B cell (primary cell): ENCODE measurements around the gene LPCAT1. TPM values are rescaled to one million over a fixed set of nuclear protein-coding genes. Genes with fewer than 3 reads are reported as not detected.
A peak's percentile ranks its signal among the peaks of the same experiment; 100 is the strongest.

ENCODE experiments used
- ATAC-seq: fragments of 200-7000 bp; cut with Tn5 transposase; one replicate; pipeline ENCODE4 v1.10.0; 2021; ENCODE audit warnings: low read depth, mild to moderate bottlenecking, moderate number of reproducible peaks, moderate library complexity
- CTCF ChIA-PET: fragments of 350-600 bp; sonication (Branson Sonifier 250); formaldehyde crosslinking; loops from one replicate; lab custom pipeline; 2021; ENCODE audit warnings: antibody characterized with exemption, inconsistent platforms; lab: Charles Lee
- POLR2A ChIA-PET: fragments of 350-600 bp; sonication (Branson Sonifier 250); formaldehyde crosslinking; loops from one replicate; lab custom pipeline; 2021; ENCODE audit warnings: antibody characterized with exemption; lab: Charles Lee
- DNase-seq: peaks from one replicate; pipeline ENCODE4 v3.0.0; 2013
- H2AFZ ChIP-seq: 2 replicates; pipeline ENCODE4 v1.6.1; 2012; ENCODE audit warnings: mild to moderate bottlenecking, low read depth, low read length; ENCODE audit not compliant: insufficient read depth, poor library complexity, severe bottlenecking
- H3K27ac ChIP-seq, 2 donors: 1 replicate in 1 of 2; 2 replicates in 1 of 2; pipeline ENCODE4 v1.5.1; 2012 to 2013; ENCODE audit warnings: low read length in 2 of 2, mild to moderate bottlenecking in 2 of 2, moderate library complexity in 1 of 2
- H3K27me3 ChIP-seq, 4 experiments: fragments of 200-600 bp in 1 of 4; sonication (generic) in 1 of 4; replicated peaks in 1 of 4; 1 replicate in 2 of 4; 2 replicates in 2 of 4; pipeline versions ENCODE4 v1.6.1 to v1.7.0; 2013 to 2016; ENCODE audit warnings: low read length in 3 of 4, mild to moderate bottlenecking in 2 of 4, mixed read lengths in 1 of 4, moderate library complexity in 1 of 4; ENCODE audit not compliant: insufficient read depth in 4 of 4, control insufficient read depth in 3 of 4; ENCODE audit errors: control extremely low read depth in 1 of 4
- H3K36me3 ChIP-seq, 2 experiments: replicated peaks in 1 of 2; 1 replicate in 1 of 2; 2 replicates in 1 of 2; pipeline versions ENCODE4 v1.6.1 to v1.7.1; 2013; ENCODE audit warnings: low read length in 1 of 2; ENCODE audit not compliant: insufficient read depth in 2 of 2, control insufficient read depth in 1 of 2; ENCODE audit errors: control extremely low read depth in 1 of 2, extremely low read depth in 1 of 2
- H3K4me1 ChIP-seq, 2 donors: fragments of 200-600 bp in 1 of 2; sonication (generic) in 1 of 2; 1 replicate in 1 of 2; 2 replicates in 1 of 2; pipeline versions ENCODE4 v1.5.1 to v1.6.1; 2013 to 2017; ENCODE audit warnings: low read length in 2 of 2; ENCODE audit not compliant: control insufficient read depth in 2 of 2, insufficient read depth in 2 of 2
- H3K4me2 ChIP-seq: replicated peaks from 2 replicates; pipeline ENCODE3; 2012; ENCODE audit warnings: mild to moderate bottlenecking, low read depth, low read length; ENCODE audit not compliant: poor library complexity, severe bottlenecking
- H3K4me3 ChIP-seq, 5 experiments: fragments of 200-600 bp in 1 of 5; sonication (generic) in 1 of 5; 1 replicate in 3 of 5; 2 replicates in 2 of 5; pipeline versions ENCODE4 v1.5.1 to v1.7.0; 2011 to 2016; ENCODE audit warnings: low read length in 4 of 5, mild to moderate bottlenecking in 4 of 5, low read depth in 2 of 5, control low read depth in 1 of 5, moderate library complexity in 1 of 5; ENCODE audit not compliant: insufficient read depth in 1 of 5; ENCODE audit errors: control extremely low read depth in 1 of 5, extremely low read depth in 1 of 5
- H3K79me2 ChIP-seq: fragments of 200-600 bp; sonication (generic); one replicate; pipeline ENCODE4 v1.6.0; 2016; ENCODE audit warnings: low read length; ENCODE audit not compliant: control insufficient read depth, insufficient read depth
- H3K9ac ChIP-seq: fragments of 200-600 bp; sonication (generic); 2 replicates; pipeline ENCODE4 v1.6.1; 2017; ENCODE audit warnings: mild to moderate bottlenecking, low read length, moderate library complexity
- H3K9me3 ChIP-seq, 3 donors: one replicate each; pipeline versions ENCODE4 v1.6.1 to v1.7.1; 2013; ENCODE audit warnings: low read length in 2 of 3; ENCODE audit not compliant: control insufficient read depth in 2 of 3, insufficient read depth in 1 of 3; ENCODE audit errors: control extremely low read depth in 1 of 3
- H4K20me1 ChIP-seq: 2 replicates; pipeline ENCODE4 v1.6.0; 2012; ENCODE audit warnings: mild to moderate bottlenecking, low read length; ENCODE audit not compliant: insufficient read depth, control insufficient read depth, poor library complexity, severe bottlenecking
- H3K27ac Mint-ChIP-seq: one replicate; pipeline ENCODE4 v1.8.0; 2021; ENCODE audit warnings: mixed read lengths
- H3K27me3 Mint-ChIP-seq: one replicate; pipeline ENCODE4 v1.8.0; 2021; ENCODE audit warnings: mixed read lengths
- H3K4me1 Mint-ChIP-seq: one replicate; pipeline ENCODE4 v1.8.0; 2021; ENCODE audit warnings: mixed read lengths
- H3K4me3 Mint-ChIP-seq: one replicate; pipeline ENCODE4 v1.8.0; 2021; ENCODE audit warnings: mixed read lengths
- H3K9me3 Mint-ChIP-seq: one replicate; pipeline ENCODE4 v1.8.0; 2022; ENCODE audit warnings: mixed read lengths; ENCODE audit not compliant: insufficient read depth
- CTCF ChIP-seq: fragments of 200-600 bp; IDR thresholded peaks from one replicate; pipeline ENCODE4 v1.8.0; 2022; ENCODE audit warnings: antibody characterized with exemption, mild to moderate bottlenecking
- EZH2 ChIP-seq: IDR thresholded peaks from 2 replicates; pipeline ENCODE4 v1.6.1; 2012; ENCODE audit warnings: borderline replicate concordance, low read depth, mild to moderate bottlenecking, moderate library complexity, low read length; ENCODE audit not compliant: insufficient read depth, poor library complexity, severe bottlenecking
- WGBS: methylation state at CpG from one replicate; pipeline ENCODE4 v1.1.5; 2013; ENCODE audit warnings: missing lambda C conversion rate; ENCODE audit not compliant: insufficient coverage; 5-methylcytosine and 5-hydroxymethylcytosine counted together
- intact Hi-C: fragments of 100-400 bp; cut with micrococcal nuclease; formaldehyde crosslinking; loops from one replicate; pipeline ENCODE4 v1.10.0; 2022
- polyA plus RNA-seq: library from polyadenylated mRNA; depleted of rRNA; stranded (reverse); fragments of >200 nt; gene quantifications from 2 replicates; pipeline ENCODE4 v1.2.3, GENCODE V29; 2012
- total RNA-seq, 2 donors: library from RNA; stranded (reverse); fragments of 120-200 nt in 1 of 2; gene quantifications; 1 replicate in 1 of 2; 2 replicates in 1 of 2; pipeline versions ENCODE4 v1.2.3 to v1.2.4, GENCODE V29; 2013 to 2022

LPCAT1 gene
- total and polyA plus RNA-seq, 2 donors (not counting 1 experiment from before 2014, with no cell fraction given) = 94.8 to 159 TPM

DNA sequence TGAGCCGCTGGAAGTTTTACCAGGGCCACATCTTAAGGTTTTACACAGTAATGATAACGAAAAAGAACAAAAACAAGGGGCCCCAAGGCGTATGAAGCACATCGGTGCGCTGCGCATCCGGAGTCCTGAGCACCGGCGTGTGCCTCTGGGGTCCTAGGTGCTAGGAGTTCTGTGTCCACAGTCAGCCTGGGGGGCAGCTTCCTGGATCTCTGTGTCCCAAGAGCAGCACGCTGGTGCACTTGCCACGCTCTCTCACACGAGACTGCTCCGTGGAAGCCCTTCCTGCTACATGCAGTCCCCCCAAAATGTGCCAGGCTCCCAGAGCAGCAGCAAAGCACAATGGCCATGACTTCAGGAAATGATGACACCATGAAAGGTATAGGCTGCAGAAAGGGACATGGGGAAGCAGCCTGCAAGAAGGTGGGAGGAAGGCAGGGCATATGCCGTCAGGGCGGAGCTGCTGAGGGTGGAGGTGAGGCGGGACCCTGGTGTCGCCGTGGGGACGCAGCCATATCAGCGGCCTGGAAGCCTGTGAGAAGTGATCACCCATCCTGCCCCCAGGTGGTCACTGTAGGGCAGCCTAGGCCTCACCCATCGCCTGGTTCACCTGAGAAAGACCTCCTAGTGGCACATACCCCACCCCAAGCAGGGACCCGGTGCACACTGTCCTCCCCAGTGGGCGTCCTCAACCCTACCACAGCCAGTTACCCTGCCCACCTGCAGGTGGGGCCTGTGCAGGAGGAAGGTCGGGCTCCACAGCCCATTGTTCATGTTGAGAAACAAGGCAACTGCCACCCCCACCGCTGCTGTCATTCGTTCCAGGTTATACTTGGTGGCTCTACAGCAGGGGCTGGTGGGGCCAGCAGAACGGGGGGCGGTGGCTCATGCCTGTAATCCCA, 54.9 kb downstream of the LPCAT1 start:
- Histone ChIP-seq H3K27ac (no peak overlapping the region), H3K36me3 (peaks cover 0 to 70% of the 10 kb centered on the region in 2 experiments), H3K79me2 (peaks cover 7% of the 10 kb centered on the region), H3K4me2 (no peak overlapping the region), H3K9me3 (peaks cover 0 to 22% (median 0%) of the 10 kb centered on the region in 3 donors), H2AFZ (no peak overlapping the region), H3K4me1 (peaks cover 0 to 2% of the 10 kb centered on the region in 2 donors), H3K27me3 (no peaks in the 10 kb centered on the region), H3K9ac (no peak overlapping the region), H4K20me1 (peaks cover 54% of the 10 kb centered on the region), H3K4me3 (no peak overlapping the region)
- ChIA-PET POLR2A (interaction anchor here (0.7 kb wide), 1 partner anchor 84 kb away, joined by 3 read pairs; no protein-coding TSS in a partner anchor), CTCF (interaction anchor here (1.4 kb wide), 1 partner anchor 89 kb away, joined by 4 read pairs; no protein-coding TSS in a partner anchor)
- intact Hi-C loops = no loop called here
- DNase-seq (no peak), ATAC-seq (no peak)
- Mint-ChIP-seq H3K4me1 (no peaks in the 10 kb centered on the region), H3K27ac (peak overlapping the region; percentile 41), H3K9me3 (no peaks in the 10 kb centered on the region), H3K4me3 (no peak overlapping the region), H3K27me3 (no peaks in the 10 kb centered on the region)
- WGBS = 95% methylated on average over 22 of the region's 28 CpGs
- TF ChIP-seq EZH2 = no peak

GRCh38 chr5:1468247-1468612, 55.5 kb downstream of the LPCAT1 start:
- TF ChIP-seq CTCF (peak; percentile 50), EZH2 (no peak)
- H3K9ac ChIP-seq = no peak overlapping the region
- H3K4me3 ChIP-seq = no peak overlapping the region
- no peak overlapping the region for H3K4me3 Mint-ChIP-seq
- H3K79me2 ChIP-seq = peaks cover 7% of the 10 kb centered on the region
- H3K4me1 ChIP-seq = peaks cover 0 to 2% of the 10 kb centered on the region in 2 donors
- peaks cover 0 to 71% of the 10 kb centered on the region in 2 experiments for H3K36me3 ChIP-seq
- no peaks in the 10 kb centered on the region for H3K27me3 Mint-ChIP-seq
- peak; percentile 42 for DNase-seq
- intact Hi-C loops = no loop called here
- 95% methylated on average over 15 of the region's 15 CpGs for WGBS
- peak overlapping the region; percentile 41 for H3K27ac Mint-ChIP-seq
- peaks cover 0 to 23% (median 0%) of the 10 kb centered on the region in 3 donors for H3K9me3 ChIP-seq
- H3K27ac ChIP-seq = no peak overlapping the region
- H2AFZ ChIP-seq = no peak overlapping the region
- H3K9me3 Mint-ChIP-seq = no peaks in the 10 kb centered on the region
- H4K20me1 ChIP-seq = peaks cover 56% of the 10 kb centered on the region
- POLR2A ChIA-PET = no interaction called here
- no peaks in the 10 kb centered on the region for H3K4me1 Mint-ChIP-seq
- ATAC-seq = peak; percentile 37
- CTCF ChIA-PET = interaction anchor here (0.6 to 1.4 kb wide), 6 partner anchors 12 to 153 kb away, joined by 3 to 4 read pairs (median 4); no protein-coding TSS in a partner anchor
- no peak overlapping the region for H3K4me2 ChIP-seq
- no peaks in the 10 kb centered on the region for H3K27me3 ChIP-seq
